Nucleus accumbens (tissue), 56 donors: ENCODE results near the gene HIP1.
"Not testable (repeated sequence)": the region's sequence is repeated elsewhere in the genome, so short reads cannot be mapped to it uniquely, and the experiment has no call there.

ENCODE experiments used
- DNase-seq, 56 donors: peaks; one replicate each; lab custom pipeline; 2025; lab: John Stamatoyannopoulos, UW

The HIP1 gene

DNA sequence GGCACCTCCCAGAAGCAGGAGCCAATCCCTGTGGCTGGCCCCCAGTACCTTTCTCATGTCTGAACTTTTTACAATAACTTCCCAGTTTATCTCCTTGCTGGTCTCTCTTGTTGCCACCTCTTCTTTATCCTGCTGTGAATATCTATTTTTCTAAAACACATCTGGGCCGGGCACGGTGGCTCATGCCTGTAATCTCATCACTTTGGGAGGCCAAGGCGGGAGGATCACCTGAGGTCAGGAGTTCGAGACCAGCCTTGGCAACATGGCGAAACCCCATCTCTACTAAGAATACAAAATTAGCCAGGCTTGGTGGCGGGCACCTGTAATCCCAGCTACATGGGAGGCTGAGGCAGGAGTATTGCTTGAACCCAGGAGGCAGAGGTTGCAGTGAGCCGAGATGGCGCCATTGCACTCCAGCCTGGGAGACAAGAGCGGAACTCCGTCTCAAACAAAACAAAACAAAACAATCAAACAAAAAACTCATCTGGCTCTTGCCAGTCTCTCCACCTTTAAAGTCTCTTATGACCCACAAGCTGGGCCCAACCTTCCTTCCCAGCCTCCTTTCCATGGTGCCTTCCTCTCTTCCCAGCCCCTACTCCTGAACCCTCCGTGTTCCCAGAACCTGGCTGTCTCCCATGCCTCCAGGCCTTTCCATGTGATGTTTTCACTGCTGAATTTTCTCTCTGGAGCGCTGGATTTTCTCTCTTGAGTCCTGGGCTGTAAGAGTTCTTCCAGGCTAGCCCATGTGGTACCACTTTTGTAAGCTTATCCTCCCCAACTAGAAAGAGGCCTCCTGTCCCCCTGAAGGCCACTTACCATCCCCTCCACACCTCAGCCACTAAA is 51.3 kb downstream of the HIP1 start:
- peak in 9 of 56 donors; percentile 4 to 52 (median 29) for DNase-seq

GRCh38 chr7:75686551-75686950 is 52.2 kb downstream of the HIP1 start:
- DNase-seq = no peak

DNA sequence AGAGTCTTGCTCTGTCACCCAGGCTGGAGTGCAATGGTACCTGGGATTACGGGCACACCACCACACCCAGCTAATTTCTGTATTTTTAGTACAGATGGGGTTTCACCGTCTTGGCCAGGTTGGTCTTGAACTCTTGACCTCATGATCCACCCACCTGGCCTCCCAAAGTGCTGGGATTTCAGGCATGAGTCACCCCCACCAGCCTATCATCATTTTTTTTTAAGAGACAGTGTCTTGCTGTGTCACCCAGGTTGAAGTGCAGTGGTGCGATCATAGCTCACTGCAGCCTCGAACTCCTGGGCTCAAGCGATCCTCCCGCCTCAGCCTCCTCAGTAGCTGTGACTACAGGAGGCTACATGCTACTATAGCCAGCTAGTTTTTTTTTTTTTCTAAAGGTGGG is 56.7 kb downstream of the HIP1 start:
- not testable (repeated sequence) for DNase-seq

DNA sequence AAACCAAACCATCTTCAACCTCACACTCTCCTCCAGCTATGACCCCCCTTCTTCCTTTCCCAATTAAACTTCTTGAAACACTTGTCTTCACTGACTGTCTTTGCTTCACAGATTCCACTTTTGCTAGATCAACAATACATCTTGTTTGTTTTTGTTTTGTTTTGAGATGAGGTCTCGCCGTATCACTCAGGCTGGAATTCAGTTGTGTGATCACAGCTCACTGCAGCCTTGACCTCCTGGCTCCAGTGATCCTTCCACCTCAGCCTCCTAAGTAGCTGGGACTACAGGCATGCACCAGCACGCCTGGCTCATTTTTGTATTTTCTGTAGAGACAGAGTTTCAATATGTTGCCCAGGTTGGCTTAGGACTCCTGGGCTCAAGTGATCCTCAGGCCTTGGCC is 59.7 kb downstream of the HIP1 start:
- no peak for DNase-seq

- no peak for DNase-seq
Measured at GRCh38 chr7:75669579-75669978, 69.2 kb downstream of the HIP1 start.

DNA sequence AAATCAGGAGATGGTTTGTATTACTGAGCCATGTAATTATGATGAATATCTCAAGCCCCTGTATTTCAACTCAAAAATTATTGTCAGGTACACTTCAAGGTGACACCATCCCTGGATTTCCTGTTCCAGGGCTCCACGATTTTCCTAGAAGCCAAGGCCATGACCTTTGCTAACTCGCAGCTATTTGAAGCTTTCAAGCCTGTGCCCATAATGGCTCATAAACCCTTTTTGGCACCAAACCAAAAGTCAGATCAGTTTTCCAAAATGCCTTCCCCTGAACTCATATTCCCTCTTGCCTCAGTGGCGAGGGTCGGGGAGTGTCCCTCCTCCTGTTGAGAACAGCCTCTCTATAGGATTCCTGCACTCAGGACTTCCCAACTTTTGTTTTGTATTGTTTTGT is 70.8 kb downstream of the HIP1 start:
- no peak for DNase-seq

DNA sequence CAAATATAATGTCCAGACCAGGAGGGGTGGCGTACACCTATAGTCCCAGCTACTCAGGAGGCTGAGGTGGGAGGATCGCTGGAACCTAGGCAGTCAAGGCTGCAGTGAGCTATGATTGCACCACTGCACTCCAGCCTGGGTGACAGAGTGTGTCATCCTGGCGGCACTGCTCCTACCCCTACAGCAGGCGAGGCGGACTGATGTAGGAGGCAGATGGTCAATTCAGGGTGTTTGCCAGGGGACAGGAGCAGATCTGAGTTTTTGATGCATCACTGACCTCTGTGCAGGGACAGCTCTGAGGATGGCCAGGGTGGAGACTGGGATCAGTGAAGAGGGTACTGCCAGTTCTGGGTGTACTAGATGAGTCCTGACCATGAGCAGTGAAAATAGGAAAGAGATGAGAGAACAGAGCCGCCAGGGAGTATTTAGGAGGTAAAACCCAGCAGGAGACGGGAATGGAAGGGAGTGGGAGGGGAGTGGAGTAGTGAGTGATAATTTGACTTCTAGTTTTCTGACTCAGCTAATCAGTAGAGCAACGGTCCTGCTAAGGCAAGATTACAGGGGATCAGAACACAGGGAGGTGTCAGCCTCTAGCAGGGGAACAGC is 75.3 kb downstream of the HIP1 start:
- peak in 11 of 56 donors; percentile 4 to 33 (median 11) for DNase-seq

- no peak for DNase-seq
Measured at GRCh38 chr7:75662579-75663301, 76.0 kb downstream of the HIP1 start.

GRCh38 chr7:75660566-75661215 is 78.0 kb downstream of the HIP1 start:
- peak in 28 of 56 donors; percentile 5 to 64 (median 41) for DNase-seq

DNA sequence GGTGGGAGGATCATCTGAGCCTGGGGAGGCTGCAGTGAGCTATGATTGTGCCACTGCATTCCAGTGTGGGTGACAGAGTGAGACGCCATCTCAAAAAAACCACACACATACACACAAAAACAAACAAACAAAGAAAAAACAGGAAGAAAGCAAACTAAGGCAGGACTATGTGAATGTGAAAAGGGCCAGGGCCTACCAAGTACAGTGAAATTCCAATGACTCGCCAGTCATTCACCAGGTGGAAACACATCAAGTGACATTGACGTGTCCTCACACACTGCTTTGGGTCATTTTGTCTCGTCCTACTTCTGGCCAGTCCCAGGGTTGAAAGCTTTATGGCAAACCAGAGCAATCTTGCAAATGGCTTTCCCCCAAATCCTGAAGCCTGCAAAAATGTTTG is 79.9 kb downstream of the HIP1 start:
- no peak for DNase-seq

DNA sequence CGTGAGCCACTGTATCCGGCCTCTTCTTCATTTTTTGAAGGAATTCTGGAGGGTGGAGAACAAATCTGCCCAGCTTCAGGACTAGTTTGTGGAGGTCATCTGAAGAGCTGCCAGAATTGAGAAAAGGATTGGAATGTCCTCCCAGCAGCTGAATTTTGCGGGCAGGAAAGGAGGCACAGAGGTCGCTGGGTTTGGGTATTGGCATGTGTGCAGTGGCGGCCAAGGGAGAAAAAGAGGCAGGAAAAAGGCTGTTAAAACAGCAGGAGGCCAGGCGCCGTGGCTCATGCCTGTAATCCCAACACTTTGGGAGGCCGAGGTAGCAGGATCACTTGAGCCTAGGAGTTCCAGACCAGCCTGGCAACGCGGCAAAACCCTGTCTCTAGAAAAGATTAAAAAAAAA is 80.4 kb downstream of the HIP1 start:
- no peak for DNase-seq

DNA sequence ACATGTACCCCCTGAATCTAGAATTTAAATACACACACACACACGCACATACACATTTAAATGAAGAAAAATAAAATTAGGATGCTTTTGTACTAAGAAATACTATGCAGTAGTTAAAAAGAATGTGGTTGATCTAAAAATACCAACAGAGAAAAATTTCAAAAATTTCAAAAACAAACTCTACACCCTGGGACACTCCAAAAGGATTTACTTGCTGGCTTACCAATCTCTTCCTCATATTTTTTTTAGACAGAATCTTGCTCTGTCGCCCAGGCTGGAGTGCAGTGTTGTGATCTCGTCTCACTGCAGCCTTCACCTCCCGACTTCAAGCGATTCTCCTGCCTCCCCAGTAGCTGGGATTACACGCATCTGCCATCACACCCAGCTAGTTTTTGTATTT is 80.9 kb downstream of the HIP1 start:
- no peak for DNase-seq

GRCh38 chr7:75656740-75657139 is 82.0 kb downstream of the HIP1 start:
- DNase-seq = no peak

DNA sequence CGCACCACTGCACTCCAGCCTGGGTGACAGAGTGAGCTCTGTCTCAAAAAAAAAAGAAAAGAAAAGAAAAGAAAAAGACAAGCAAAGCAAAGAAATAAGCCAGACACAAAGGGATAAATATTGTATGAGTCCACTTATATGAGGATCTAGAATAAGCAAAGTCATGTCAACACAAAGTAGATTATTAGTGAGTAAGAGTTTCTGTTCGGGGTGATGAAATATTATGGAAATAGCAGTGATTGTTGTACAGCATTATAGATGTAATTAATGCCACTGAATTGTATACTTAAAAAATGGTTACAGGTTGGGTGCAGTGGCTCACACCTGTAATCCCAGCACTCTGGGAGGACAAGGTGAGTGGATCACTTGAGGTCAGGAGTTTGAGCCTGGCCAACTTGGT is 83.2 kb downstream of the HIP1 start:
- no peak for DNase-seq

DNA sequence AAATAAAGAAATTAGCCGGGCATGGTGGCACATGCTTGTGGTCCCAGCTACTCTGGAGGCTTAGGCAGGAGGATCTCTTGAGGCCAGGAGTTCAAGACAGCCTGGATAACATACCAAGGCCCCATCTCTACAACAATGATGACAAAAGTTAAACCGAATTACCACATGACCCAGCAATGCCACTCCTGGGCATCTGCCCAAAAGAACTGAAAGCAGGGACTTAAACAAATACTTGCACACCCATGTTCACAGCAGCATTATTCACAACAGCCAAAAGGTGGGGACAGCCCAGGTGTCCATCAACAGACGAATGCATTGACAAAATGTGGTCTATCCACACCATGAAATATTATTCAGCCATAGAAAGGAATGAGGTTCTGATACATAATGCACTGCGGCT is 83.9 kb downstream of the HIP1 start:
- DNase-seq = no peak

- DNase-seq = no peak
Measured at GRCh38 chr7:75653651-75654050, 85.1 kb downstream of the HIP1 start.

DNA sequence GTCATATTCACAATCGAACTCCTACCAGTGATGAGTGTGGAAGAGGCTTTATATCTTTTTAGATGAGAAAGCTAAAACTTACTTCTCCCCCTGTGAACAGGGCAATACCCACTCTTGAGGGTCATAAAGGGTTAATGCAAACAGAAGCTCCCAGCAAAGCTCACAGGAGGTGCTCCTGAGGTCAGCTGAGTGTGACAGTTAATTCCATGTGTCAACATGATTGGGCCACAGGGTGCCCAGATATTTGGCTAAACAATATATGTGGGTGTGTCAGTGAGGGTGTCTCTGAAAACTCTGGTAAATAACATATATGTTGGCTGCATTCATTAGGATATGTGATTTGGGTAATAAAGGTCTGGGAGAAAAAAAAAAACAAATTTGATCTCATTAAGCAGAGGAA is 86.0 kb downstream of the HIP1 start:
- DNase-seq = no peak

DNA sequence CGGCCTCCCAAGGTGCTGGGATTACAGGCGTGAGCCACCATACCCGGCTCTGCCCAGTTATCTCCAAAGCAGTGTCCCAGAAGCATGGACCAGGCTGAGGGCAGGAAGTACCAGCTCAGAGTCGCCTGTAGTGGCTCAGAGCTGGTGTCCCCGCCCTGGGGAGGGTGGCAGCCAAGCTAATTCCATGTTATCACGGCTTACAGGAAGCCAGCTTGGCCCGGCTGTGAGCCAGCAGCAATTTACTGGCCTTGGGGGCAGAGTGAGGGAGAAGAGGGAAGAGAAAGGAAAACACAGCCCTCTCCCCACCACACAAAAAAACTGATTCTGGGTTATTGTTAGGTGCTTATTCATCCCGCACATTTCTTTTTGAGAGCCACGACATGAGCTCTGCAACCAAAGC is 88.1 kb downstream of the HIP1 start:
- DNase-seq = peak in 1 of 56 donors; percentile 9

GRCh38 chr7:75650062-75650461 is 88.7 kb downstream of the HIP1 start:
- peak in 1 of 56 donors; percentile 27 for DNase-seq

DNA sequence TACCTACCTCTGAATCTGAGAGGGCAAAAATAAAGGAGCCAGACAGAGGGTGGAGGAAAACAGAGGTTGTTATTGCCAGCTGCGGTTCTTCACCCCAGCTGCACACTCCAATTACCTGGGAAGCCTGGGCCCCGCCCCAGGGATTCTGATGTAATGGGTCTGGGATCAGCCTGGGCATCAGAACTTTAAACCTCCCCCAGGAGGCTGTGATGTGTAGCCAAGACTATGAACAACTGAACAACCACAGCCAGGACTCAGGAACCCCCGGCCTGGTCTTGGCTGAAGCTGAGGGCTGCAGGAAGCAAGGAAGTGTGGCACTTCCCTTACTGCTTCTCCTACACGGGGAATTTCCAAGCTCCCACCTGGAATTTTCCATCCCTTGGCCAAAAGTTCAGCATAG is 89.3 kb downstream of the HIP1 start:
- no peak for DNase-seq
